Stimulated activated CD4-positive, alpha-beta T cell treated with anti-CD3 and anti-CD28 coated beads, Interleukin-1b, Interleukin-23, amount 100 ng/mL, for 4 hours (primary cell): ENCODE results near the gene SPATA17.
"Not testable (repeated sequence)": the region's sequence is repeated elsewhere in the genome, so short reads cannot be mapped to it uniquely, and the experiment has no call there.

Experiments used
- DNase-seq, 2 donors: peaks; one replicate each; pipeline ENCODE4 v3.0.0-alpha.2; 2020; ENCODE audit warnings: low read depth in 2 of 2

The SPATA17 gene

DNA sequence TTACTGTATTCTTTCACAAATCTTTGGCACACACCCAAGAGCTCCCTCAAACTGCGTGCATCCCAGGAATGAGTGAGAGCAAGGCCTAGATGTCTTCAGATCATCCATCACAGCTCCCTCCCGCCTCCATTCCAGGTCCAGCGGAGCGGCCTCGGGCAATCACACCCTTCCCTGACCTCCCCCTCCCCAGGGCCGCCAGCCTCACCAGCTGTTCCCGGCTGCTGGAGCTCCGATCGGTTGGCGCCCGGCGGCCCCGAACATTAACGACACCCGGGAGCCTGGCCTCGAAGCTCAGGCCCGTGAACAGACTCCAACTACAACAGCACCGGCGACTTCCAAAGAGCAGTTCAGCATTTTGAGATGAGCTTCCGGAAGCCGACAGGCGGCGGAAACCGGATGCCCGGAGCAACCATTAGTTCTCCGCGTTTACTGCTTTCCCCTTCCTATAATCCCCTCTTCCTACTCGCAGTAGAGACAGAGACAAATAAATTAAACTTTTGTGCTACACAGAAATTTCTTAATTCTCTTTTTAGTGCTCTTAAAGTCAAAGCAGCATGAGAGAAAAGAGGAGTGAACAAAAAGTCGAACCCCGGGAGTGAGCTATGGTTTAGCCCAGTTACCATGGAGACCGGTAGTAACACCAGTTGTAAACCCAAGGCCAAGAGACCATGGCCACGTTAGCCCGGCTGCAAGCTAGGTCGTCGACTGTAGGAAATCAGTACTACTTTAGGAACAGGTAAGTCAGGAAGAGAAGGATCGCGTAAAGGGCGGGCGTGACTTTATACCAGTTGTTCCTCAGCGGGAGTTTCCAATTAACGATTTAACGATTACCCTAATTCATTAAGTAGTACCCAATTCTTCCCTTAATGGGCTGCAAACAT lies at the start of gene SPATA17, which contains the start of gene GPATCH2:
SPATA17 (plus strand) TSS at position 634 of the 881 bp plus-strand sequence; CDS start at position 669, 35 bp downstream.
GPATCH2 (minus strand) TSS at position 380 of the 881 bp plus-strand sequence; CDS start at position 261, 119 bp downstream.
- peak; percentile 54 to 60 for DNase-seq

DNA sequence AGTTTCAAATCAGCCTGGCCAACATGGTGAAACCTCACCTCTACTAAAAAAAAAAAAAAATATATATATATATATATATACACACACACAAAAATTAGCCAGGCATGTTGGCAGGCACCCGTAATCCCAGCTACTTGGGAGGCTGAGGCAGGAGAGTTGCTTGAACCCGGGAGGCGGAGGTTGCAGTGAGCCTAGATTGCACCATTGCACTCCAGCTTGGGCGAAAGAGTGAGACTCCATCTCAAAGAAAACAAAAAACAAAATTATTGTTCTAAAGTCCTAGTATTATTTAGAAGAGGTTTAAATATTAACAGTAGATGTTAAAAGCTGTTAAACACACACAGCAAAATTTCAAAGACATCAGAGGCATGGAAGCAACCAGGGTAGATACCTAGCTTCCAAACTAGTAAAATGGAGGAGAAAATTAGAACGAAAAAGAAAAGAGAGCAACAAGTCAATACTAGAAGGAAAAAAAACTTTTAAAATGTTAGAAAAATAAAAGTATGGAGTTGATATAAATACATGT lies 46.8 kb upstream of the SPATA17 start:
- not testable (repeated sequence) for DNase-seq

- DNase-seq: no peak
Measured at GRCh38 chr1:217585577-217585976, 45.6 kb upstream of the SPATA17 start.

DNA sequence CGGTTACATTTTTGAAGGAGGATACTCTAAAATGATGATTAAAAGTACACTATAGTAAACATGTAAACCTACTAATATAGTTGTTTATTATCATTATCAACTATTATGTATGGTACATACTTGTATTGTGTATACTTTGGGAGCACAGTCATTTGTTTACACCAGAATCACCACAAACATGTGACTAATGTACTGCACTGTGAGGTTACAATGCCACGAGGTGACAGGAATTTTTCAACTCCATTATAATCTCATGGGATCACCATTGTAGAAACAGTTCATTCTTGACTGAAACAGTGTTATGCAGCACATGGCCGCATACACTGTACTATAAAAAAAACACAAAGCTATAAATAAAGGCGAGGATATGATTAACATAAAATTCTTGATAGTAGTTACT lies 44.6 kb upstream of the SPATA17 start:
- no peak for DNase-seq

GRCh38 chr1:217590598-217590997 lies 40.5 kb upstream of the SPATA17 start:
- DNase-seq: no peak

DNA sequence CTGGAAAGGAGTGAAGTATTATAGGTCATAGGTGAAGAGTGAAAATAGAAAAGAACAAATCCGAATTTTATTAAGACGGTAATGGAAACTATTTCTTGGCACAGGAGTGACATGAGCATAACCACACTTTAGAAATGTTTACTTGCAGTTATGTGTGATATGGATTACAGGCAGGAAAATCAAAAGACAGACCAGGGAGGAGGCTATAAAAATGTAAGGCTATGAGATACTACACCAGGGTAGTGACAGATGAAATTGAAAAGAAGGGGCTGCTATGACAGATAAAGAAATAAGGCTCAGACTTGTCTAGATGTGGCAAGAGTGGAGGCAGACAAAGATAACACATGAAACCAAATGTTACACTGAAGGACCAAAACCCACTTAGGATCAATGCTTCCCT lies 32.0 kb upstream of the SPATA17 start:
- no peak for DNase-seq

DNA sequence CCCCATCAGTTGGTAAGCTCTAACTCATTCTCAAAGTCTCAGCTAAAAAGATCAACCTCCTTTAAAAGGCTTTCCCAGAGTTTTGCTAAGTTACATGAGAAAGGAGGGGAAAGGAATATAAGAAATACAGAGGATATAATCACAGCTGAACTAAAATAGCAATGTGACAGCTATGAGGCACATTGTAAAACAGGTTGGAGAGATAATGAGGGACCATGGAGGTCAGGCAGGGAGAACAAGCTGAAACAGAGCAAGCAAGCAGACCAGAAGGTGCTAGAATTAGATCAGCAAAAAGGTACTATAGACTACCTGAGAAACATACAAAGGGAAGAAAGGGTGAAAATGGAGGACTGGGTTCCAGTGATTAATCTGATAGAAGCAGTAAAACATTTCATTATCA lies 28.8 kb upstream of the SPATA17 start:
- no peak for DNase-seq

DNA sequence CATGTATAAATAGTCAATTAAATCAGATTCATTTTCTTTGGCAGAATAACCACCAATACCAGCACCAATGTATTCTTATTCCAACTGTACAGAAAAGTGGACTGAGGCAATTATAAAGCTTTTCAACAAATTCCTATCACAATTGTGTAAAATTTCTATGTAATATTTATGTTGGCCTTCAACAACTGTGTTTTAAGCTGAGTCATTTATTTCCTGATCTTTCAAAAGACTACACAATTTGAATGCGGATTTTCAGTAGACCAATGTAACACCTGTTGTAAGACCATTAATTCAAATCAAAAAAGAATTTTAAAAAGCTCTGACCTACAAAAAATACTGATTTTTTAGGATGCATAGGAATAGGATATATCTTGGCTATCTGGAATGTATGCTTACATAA lies 25.8 kb upstream of the SPATA17 start:
- no peak for DNase-seq

DNA sequence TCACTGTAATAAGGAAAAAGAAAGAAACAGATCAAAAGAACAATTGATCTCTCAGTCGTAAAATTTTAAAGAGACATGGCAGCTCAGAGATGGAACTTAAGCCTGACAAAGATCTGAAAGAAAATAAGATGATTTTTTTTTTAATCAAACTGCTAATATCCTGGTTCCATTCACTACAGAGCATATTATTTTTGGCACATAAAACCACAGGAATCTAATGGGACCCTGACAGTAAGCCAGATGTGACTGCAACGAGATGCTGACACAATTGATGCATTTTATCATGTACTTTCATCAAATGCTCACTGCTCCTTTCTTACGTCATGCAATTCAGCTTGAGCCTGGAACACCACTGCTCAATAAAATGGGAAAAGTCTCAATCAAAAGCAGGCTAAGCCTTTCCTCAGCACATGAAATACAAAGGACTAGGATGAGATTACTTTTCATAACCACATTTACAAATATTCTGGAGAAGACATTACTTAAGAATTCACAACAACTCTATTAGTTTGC lies 16.9 kb upstream of the SPATA17 start:
- DNase-seq: no peak

DNA sequence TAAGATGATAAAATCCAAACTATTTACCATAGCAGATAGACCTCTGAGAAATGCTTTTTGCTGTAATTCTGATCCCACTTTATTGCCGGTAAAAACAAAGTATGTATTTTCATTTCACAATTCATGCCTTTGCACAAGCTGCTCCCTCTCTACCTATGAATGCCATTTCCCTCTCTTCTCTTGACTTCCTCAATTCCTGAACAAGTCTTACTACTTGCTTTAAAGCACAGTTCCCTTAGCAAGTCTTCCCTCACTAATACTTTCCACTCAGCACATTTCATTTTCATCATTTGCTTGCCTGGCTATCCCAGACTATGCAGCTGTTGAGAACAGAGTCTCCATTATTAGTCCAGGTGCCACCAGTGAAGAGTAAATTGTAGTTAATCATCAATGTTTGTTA lies 14.0 kb upstream of the SPATA17 start:
- no peak for DNase-seq

GRCh38 chr1:217620814-217621213 lies 10.3 kb upstream of the SPATA17 start:
- DNase-seq: no peak

GRCh38 chr1:217622042-217622441 lies 9.1 kb upstream of the SPATA17 start:
- DNase-seq: no peak

- no peak for DNase-seq
Measured at GRCh38 chr1:217626321-217626720, 4.8 kb upstream of the SPATA17 start.

DNA sequence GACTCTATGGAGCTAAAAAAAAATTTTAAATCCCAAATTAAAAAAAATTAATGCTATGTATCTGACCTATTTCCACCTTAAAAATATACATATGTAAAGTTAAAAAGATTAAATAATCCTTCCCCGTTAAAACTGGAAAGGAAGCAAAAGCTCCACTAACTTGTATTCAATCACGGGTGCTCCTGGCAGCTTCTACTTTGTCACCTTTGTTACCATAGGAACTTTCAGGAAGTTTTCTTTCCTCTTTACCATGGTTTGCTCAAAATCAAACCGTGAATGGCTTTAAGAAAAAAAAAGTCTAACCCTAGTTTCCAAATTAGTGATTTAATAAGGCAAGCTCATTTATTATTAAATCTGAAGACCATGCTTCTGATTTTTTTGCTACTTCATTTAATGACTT lies 3.7 kb upstream of the SPATA17 start:
- DNase-seq: no peak

DNA sequence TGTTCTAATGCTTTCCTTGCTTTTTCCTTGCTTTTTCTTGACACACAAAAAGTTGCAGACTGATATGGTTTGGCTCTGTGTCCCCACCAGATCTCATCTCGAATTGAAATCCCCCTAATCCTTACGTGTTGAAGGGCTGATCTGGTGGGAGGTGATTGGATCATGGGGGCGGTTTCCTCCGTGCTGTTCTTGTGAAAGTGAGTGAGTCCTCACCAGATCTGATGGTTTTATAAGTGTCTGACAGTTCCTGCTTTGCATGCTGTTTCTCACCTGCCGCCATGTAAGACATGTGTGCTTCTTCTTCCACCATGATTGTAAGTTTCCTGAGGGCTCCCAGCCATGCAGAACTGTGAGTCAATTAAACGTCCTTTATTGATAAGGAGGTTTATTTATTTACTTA lies 11.3 kb downstream of the SPATA17 start:
- DNase-seq: no peak

DNA sequence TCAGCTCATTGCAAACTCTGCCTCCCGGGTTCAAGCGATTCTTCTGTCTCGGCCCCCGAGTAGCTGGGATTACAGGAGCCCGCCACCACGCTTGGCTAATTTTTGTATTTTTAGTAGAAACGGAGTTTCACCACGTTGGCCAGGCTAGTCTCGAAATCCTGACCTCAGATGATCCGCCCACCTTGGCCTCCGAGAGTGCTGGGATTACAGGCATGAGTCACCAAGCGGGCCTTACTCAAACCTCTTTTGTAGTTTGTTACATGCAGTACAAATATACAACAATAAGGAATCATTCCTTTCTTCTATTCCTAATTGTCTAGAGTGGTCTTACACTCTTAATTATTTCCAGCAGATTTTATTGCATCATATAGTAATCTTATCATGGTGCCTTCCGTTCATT lies 16.6 kb downstream of the SPATA17 start:
- DNase-seq: no peak

GRCh38 chr1:217650674-217651073 lies 19.5 kb downstream of the SPATA17 start:
- DNase-seq: no peak

DNA sequence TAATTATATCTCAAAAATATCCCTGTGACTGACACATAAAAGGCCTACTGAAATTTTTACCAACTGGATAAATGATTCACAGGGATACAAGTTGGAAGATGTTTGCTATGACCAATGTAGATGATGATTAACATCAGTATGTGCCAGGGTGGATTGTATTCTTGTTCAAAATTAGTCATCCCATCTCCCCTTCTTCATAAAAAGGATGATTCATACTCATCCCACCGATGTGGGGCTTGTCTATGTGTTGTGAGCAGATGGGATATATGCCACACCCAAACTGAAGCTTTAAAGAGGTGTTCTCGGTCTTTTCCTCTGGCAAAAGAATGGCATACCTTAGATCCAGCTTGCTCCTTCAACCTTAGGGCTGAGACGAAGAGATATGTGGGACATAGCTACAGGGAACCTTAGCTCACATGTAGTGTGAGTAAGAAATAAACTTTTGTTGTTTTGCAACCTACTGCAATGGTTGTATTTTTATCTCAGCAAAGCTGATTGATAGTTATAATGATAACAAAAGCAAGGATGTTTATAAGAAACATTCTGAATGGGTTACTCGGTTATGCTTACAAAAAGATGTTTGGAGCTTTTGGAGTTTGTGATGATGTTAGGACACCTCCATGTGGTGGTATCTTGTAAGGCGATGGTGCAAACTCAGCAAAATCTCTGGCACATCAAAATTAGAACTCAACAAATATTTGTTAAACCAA lies 29.4 kb downstream of the SPATA17 start:
- no peak for DNase-seq

DNA sequence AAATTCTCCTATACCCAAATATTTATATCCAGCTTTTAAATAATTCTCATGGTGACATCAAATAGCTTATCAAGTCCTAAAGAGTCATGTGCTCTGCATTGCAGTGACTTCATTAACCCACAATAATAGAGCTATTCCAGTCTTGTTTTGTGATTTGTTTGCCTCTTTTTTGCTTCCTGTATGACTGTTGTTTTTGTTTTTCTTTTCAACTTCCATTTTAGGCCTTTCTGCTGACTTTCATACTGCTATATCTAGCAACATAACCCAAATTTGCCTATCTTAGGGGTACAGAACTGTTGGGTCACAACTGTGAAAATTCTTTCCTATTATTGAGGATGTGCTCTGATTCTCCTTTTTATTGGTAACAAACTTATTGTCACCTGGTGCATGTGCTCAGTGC lies 30.3 kb downstream of the SPATA17 start:
- no peak for DNase-seq

DNA sequence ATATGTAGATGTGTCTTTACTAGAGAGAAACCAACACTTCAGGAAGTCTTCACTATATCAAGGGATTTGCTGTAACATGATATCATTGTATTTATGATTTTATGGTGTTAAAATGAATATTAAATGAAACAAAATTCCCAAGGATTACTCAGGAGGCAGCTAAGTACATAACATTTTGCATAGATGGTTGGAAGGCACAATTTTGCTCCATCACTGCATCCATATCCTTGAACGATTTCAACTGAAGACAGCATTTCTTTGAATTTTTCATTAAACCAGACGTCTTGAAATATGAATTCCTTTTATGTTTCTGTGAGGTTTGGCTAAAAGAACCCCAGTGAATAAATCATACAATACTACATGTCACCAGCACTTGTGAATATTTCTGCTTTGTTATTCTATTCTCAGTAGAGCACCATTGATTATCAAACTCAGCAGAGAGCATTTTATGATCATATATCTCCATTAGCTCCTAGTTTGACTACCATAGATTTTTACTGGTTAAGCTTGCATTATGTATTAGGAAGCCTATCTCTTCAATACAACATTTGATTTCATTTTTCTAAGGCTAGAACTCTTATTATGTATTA lies 37.3 kb downstream of the SPATA17 start:
- no peak for DNase-seq

DNA sequence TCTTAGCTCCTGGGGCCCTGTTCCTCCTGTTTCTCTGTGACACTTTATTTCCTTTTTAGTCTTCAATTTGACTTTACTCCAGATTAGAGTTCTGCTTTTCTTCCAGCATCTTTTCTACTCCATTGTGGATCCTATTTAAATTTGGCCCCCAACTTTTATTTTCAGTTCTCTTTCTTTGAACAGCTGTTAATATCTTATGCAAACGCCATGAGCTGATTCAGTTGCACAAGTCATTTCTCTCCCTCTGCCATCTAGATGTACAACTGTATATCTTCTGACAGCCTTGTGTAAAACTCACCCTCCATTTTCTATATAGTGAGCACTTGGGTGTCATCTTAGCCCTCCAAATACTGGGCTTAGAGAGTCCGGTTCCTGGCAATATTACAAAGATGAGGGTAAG lies 42.2 kb downstream of the SPATA17 start:
- DNase-seq: no peak
